Tibial artery (tissue), 4 donors: ENCODE results near the gene GAB2.
A peak's percentile ranks its signal among the peaks of the same experiment; 100 is the strongest.
"Not testable (repeated sequence)": the region's sequence is repeated elsewhere in the genome, so short reads cannot be mapped to it uniquely, and the experiment has no call there.

ENCODE experiments used
- DNase-seq, 2 donors: peaks; one replicate each; pipeline ENCODE4 v3.0.0-alpha.2; 2019
- H3K27ac ChIP-seq, 2 donors: fragments of 200-600 bp; sonication (generic) in 1 of 2; 1 replicate in 1 of 2; 2 replicates in 1 of 2; pipeline ENCODE4 v1.5.1; 2018 to 2019; ENCODE audit warnings: mild to moderate bottlenecking in 1 of 2
- H3K27me3 ChIP-seq, 2 donors: fragments of 200-600 bp; sonication (generic) in 1 of 2; one replicate each; pipeline versions ENCODE4 v1.5.1 to v1.6.0; 2016 to 2019
- H3K36me3 ChIP-seq, 3 donors: fragments of 200-600 bp; sonication (generic) in 2 of 3; one replicate each; pipeline ENCODE4 v1.5.1; 2016 to 2019; ENCODE audit warnings: mild to moderate bottlenecking in 2 of 3
- H3K4me1 ChIP-seq, 4 donors: fragments of 200-600 bp; sonication (generic) in 2 of 4; 1 replicate in 3 of 4; 2 replicates in 1 of 4; pipeline ENCODE4 v1.5.1; 2016 to 2019
- H3K4me3 ChIP-seq, 2 donors: fragments of 200-600 bp; sonication (generic) in 1 of 2; 1 replicate in 1 of 2; 2 replicates in 1 of 2; pipeline ENCODE4 v1.5.1; 2018 to 2019; ENCODE audit warnings: mild to moderate bottlenecking in 2 of 2
- H3K9me3 ChIP-seq, 3 donors: fragments of 200-600 bp; sonication (generic) in 1 of 3; one replicate each; pipeline ENCODE4 v1.5.1; 2016 to 2019
- intact Hi-C: fragments of 100-400 bp; cut with DNase I; formaldehyde crosslinking; loops from one replicate; pipeline ENCODE4 v1.15.0; 2023; ENCODE audit warnings: low total_unique reads
- TF ChIP-seq, protein P1 (sequence below), 2 experiments: fragments of 200-600 bp in 1 of 2; fragments of 450-650 bp in 1 of 2; IDR thresholded peaks; one replicate each; pipeline ENCODE4 v1.5.1; 2017 to 2019; ENCODE audit warnings: antibody characterized with exemption in 2 of 2, mild to moderate bottlenecking in 1 of 2, moderate library complexity in 1 of 2

The GAB2 gene

DNA sequence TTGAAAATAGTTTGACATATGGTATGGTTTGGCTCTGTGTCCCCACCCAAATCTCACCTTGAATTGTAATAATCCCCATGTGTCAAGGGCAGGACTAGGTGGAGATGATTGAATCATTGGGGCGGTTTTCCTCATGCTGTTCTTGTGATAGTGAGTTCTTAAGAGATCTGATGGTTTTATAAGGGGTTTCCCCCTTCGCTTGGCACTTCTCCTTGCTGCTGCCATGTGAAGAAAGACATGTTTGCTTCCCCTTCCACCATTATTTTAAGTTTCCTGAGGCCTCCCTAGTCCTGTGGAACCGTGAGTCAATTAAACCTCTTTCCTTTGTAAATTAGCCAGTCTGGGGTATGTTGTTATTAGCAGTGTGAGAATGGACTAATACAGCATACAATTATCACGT, 236.9 kb downstream of the GAB2 start:
- Histone ChIP-seq H3K4me1 (peaks cover 0 to 44% (median 12%) of the 10 kb centered on the region in 4 donors), H3K9me3 (no peaks in the 10 kb centered on the region), H3K36me3 (peaks cover 0 to 27% (median 14%) of the 10 kb centered on the region in 3 donors), H3K4me3 (no peak overlapping the region), H3K27ac (peak overlapping the region in 1 of 2 donors; percentile 68), H3K27me3 (no peaks in the 10 kb centered on the region)
- no peak for DNase-seq
- intact Hi-C loops = no loop called here
- TF ChIP-seq, protein P1, sequence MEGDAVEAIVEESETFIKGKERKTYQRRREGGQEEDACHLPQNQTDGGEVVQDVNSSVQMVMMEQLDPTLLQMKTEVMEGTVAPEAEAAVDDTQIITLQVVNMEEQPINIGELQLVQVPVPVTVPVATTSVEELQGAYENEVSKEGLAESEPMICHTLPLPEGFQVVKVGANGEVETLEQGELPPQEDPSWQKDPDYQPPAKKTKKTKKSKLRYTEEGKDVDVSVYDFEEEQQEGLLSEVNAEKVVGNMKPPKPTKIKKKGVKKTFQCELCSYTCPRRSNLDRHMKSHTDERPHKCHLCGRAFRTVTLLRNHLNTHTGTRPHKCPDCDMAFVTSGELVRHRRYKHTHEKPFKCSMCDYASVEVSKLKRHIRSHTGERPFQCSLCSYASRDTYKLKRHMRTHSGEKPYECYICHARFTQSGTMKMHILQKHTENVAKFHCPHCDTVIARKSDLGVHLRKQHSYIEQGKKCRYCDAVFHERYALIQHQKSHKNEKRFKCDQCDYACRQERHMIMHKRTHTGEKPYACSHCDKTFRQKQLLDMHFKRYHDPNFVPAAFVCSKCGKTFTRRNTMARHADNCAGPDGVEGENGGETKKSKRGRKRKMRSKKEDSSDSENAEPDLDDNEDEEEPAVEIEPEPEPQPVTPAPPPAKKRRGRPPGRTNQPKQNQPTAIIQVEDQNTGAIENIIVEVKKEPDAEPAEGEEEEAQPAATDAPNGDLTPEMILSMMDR (IDR thresholded peaks at IDR 0.05) = no peak

DNA sequence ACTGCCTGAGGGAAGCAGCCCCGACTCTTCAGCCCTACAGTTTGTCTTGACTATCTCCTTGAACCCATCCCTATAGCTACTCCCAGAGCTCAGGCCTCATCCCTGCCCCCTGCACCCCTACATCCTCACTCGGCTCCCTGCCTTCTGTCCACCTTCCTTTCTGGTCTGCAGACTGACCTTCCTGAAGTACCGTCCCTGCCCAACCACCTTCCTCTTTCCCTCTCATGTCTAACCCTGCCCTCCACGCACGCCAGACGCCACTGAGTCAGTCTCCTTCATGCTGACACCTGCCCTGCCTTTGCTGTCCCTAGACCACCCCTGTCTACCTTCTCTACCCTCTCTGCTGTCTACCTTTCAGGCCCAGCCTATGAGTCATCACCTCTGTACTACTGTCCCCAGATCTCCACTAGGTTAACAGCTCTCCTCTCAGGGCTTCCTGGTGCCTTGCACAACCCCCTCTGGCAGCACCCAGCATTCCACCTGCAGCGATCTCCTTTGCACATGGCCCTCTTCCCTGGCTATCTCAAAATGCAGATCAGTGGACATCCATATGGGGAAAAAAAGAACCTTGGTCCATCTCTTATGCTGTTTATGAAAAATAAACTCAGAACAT, 238.1 kb downstream of the GAB2 start:
- H3K27ac ChIP-seq = peak overlapping the region; percentile 67 to 68
- intact Hi-C loops = no loop called here
- DNase-seq = no peak
- TF ChIP-seq, protein P1 (IDR thresholded peaks at IDR 0.05) = no peak
- H3K4me1 ChIP-seq = peaks cover 0 to 48% (median 8%) of the 10 kb centered on the region in 4 donors
- no peak overlapping the region for H3K4me3 ChIP-seq
- peaks cover 0 to 25% (median 14%) of the 10 kb centered on the region in 3 donors for H3K36me3 ChIP-seq
- no peaks in the 10 kb centered on the region for H3K27me3 ChIP-seq
- no peaks in the 10 kb centered on the region for H3K9me3 ChIP-seq

DNA sequence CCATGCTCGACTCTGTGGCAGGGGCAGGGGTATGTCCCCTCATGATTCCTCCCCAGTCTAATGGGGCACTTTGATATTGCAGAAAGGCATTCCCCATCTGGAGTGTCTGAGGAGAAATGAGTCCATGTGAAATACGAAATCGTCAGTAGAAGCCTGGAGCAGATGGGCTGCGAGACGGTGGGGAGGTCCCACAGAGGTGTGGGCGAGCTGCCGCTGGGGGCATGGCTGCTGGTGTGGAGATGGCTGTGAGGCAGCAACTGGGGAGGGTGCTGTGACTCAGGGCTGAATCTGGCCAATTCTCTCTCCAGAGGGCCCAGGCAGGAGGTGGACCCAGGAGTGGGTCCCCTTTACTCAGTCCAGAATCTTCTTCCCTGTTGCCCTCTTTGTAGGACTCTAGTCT, 240.4 kb downstream of the GAB2 start:
- H3K36me3 ChIP-seq = peaks cover 15 to 46% (median 25%) of the 10 kb centered on the region in 3 donors
- DNase-seq = no peak
- H3K4me1 ChIP-seq = peaks cover 0 to 53% (median 12%) of the 10 kb centered on the region in 4 donors
- H3K9me3 ChIP-seq = no peaks in the 10 kb centered on the region
- peak overlapping the region in 1 of 2 donors; percentile 21 for H3K27ac ChIP-seq
- intact Hi-C loops = no loop called here
- TF ChIP-seq, protein P1 (IDR thresholded peaks at IDR 0.05) = no peak
- no peak overlapping the region for H3K4me3 ChIP-seq
- no peaks in the 10 kb centered on the region for H3K27me3 ChIP-seq

DNA sequence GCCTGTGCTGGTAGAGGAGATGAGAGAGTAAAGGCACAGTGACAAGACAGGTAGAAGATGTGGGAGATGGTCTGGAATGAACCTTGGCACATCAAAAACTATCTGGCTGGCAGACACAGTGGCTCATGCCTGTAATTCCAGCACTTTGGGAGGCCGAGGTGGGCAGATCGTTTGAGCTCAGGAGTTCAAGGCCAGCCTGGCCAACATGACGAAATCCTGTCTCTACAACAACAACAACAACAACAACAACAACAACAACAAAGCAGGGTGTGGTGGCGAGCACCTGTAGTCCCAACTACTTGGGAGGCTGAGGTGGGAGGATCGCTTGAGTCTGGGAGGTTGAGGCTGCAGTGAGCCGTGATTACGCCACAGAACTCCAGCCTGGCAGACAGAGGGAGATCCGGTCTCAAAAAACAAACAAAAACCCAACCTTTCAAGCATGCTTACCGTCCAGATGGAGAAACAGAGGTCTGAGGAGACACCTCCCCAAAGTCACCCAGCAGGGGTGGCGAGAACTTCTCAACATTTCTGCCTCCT, 240.9 kb downstream of the GAB2 start:
- TF ChIP-seq, protein P1 (IDR thresholded peaks at IDR 0.05) = no peak
- no peak overlapping the region for H3K4me3 ChIP-seq
- intact Hi-C loops = no loop called here
- peaks cover 0 to 58% (median 12%) of the 10 kb centered on the region in 4 donors for H3K4me1 ChIP-seq
- H3K27me3 ChIP-seq = no peaks in the 10 kb centered on the region
- H3K9me3 ChIP-seq = no peaks in the 10 kb centered on the region
- peak overlapping the region in 1 of 2 donors; percentile 21 for H3K27ac ChIP-seq
- peaks cover 15 to 47% (median 30%) of the 10 kb centered on the region in 3 donors for H3K36me3 ChIP-seq
- DNase-seq = no peak

DNA sequence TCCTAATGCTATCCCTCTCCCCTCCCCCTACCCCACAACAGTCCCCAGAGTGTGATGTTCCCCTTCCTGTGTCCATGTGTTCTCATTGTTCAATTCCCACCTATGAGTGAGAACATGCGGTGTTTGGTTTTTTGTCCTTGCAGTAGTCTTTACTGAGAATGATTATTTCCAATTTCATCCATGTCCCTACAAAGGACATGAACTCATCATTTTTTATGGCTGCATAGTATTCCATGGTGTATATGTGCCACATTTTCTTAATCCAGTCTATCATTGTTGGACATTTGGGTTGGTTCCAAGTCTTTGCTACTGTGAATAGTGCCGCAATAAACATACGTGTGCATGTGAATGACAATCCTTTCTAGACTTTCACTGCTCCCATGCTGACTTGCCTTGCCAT, 241.8 kb downstream of the GAB2 start:
- H3K36me3 ChIP-seq = peaks cover 15 to 50% (median 30%) of the 10 kb centered on the region in 3 donors
- H3K4me3 ChIP-seq, H3K27me3 ChIP-seq, intact Hi-C loops, DNase-seq, H3K9me3 ChIP-seq, H3K27ac ChIP-seq: not testable (repeated sequence)
- H3K4me1 ChIP-seq = peaks cover 0 to 60% (median 13%) of the 10 kb centered on the region in 4 donors

DNA sequence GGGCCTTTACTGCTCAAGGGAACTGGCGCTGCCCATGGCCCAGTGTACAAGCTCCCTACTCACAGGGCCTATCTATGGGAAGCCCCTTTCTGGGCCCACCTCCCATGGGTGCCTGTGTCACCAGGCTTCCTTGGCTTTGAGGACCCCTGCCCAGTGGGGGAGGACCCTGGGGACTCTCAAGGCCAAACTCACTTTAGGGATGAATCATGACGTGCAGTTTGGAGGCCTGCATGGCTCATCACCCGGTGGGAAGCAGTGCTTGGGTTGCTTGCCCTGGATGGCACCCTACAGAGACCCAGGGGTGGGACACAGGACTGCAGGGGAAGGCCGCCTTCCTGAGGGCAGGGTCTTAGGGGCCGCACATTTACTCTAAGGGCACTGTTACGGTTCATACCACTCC, 245.7 kb downstream of the GAB2 start:
- DNase-seq = no peak
- Histone ChIP-seq H3K36me3 (peaks cover 15 to 40% (median 26%) of the 10 kb centered on the region in 3 donors), H3K4me3 (no peak overlapping the region), H3K9me3 (no peaks in the 10 kb centered on the region), H3K27ac (peak overlapping the region; percentile 82 to 94), H3K27me3 (no peaks in the 10 kb centered on the region), H3K4me1 (peaks cover 0 to 69% (median 40%) of the 10 kb centered on the region in 4 donors)
- intact Hi-C loops = no loop called here
- TF ChIP-seq, protein P1 (IDR thresholded peaks at IDR 0.05) = no peak
